Inflammatory macrophage treated with lipopolysaccharide for 1 hour (primary cell): ENCODE data around the gene ERAP2.
"Not testable (repeated sequence)": the region's sequence is repeated elsewhere in the genome, so short reads cannot be mapped to it uniquely, and the experiment has no call there.

Source experiments
- DNase-seq, 2 donors: peaks; one replicate each; pipeline ENCODE4 v3.0.0-alpha.2; 2020 to 2022

Gene ERAP2

DNA sequence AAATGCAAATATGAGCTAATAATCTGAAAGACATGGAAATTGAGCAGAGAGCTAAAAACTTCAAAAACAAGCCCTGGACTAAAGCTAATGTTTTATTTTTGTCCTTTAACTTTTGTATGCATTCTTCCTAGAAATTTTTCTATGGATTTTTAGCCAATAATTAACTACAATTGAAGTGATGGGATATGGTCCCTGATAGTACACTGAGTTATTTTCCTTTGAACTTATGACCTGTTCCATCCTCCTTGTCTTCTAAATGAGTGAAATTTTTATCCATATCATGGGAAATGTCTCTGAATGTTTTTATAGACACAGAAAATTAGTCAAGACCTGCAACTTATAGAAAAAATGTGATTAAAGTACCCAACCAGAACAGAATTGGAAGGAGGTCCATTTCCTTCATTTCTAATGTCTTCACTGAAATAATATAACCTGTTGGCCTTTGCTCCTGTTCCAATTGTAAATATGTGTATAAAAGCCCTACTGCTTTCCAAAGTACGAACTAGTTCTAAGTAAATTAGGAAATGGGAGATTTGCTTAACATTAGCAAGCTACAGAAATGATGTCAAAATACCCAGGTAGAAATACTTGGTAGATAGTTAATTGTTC is 11.3 kb upstream of the ERAP2 start:
- DNase-seq, result no peak

- DNase-seq, result peak; percentile 64 to 65
Measured at GRCh38 chr5:96868603-96869371, 7.5 kb upstream of the ERAP2 start.

- DNase-seq, result no peak
Measured at GRCh38 chr5:96869372-96869641, 7.0 kb upstream of the ERAP2 start.

DNA sequence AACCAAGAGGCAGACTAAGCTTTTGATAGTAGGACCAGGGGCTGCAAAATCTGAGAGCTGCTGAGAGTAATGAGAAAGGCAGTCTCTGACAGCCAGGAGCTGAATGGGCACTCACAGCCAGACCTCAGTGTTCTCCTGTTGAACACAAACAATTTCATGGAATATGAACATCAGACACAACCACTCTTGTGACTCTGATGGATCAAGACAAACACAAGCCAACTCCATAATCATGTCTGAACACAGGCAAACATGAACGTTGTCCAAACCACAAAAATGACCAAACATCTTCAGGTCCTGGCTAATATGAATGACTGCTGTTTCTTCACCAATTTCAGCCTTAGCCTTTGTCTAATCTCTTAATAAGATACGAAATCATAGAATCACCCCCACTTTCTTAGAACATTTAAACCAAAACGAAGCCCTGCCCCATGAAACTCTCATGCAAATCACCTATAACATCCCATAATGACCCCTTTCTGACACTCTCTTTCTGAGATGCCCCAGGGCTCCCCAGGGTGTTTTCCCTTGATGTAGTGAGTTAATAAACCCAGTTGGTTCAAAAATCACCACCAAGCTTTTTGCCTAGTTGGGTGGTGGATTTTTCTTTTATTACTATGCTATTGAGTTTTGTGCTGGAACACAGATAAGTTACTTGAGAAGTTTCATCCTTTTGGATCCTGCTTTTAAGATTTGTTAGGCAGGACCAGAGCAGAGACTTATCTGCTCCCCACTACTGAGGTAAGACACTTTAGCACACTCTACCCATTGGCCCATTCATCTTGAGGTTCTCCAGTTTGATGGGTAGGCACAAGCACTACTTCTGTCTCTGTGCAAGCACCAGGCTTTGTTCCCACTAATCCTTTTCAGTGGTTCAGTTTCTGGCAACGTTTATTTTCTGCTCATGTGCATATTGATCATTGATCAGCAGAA is 5.9 kb upstream of the ERAP2 start:
- DNase-seq, result no peak

DNA sequence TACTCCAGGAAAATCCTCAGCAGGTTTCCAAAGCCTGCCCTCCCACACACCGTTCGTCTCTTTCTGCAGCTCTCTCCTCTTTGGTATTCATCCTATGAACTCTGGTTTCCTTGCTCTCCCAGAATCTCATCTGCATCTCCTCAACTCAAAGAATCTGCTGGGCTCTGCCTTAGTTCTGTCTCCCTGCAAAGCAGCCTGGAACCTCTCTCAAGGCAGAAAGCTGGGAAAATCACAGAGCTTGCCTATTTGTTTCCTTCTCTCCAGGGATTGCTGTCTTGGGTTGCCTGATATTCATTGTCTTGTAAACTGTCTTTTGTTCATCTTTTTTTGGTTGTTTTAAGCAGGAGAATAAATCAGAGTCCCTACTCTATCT is 5.3 kb upstream of the ERAP2 start:
- DNase-seq, result no peak

DNA sequence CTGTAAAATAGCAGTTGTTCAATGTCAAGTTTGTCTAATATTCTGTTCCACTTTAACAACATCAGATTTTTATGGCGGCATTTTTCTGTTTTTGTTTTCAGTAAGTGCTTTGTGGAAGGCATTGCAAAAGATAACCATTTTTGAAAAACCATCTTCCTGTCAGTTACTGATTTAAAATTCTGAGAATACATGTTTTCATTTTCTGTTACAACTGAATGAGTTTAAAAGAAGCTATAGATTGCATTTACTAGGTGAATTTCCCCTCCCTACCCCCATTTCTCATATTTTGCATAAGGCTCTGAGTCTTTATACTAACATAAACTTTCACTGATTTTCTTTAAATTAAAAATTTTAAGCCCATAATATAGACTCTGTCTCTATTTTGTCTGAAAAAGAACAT is 4.6 kb upstream of the ERAP2 start:
- no peak for DNase-seq

DNA sequence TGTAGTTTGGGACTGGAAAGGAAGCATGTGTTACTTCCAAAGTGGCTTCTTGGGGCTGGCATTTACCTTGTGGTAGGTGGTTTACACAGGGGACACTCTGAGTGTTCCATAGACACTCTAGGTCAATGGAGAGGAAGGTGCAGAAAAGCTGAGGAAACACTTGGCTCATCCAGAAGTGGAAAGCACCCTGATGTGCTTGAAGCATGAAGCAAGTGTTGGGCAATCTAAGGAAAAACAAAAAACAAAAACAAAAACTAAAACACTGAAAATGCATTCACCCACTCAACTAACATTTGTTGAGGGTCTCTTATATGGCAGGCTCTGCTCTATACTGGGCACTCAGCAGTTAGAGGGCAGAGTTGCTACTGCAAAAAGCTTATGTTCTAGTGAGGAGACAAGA is 2.9 kb upstream of the ERAP2 start:
- DNase-seq, result peak in 1 of 2 donors; percentile 73

DNA sequence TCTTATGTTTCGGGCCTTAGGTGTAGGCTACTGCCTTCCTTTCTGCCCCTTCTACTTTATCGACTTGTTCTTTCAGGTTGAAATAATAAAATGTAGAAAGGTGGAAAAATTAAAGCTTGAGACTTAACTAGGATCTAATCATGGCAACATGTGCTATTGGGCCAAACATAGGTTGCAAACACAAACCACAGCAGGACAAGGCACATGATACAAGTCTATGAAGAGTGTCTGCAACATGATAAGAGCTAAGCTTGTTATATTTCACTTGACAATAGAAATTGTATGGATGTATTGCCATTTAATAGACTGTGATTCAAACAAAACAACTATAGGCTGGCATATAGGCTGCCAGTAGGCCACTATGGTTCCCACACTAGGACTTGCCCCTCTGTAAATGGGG is 1.7 kb upstream of the ERAP2 start:
- no peak for DNase-seq

GRCh38 chr5:96875791-96876291 is 459 bp upstream of the ERAP2 start:
- DNase-seq, result no peak

DNA sequence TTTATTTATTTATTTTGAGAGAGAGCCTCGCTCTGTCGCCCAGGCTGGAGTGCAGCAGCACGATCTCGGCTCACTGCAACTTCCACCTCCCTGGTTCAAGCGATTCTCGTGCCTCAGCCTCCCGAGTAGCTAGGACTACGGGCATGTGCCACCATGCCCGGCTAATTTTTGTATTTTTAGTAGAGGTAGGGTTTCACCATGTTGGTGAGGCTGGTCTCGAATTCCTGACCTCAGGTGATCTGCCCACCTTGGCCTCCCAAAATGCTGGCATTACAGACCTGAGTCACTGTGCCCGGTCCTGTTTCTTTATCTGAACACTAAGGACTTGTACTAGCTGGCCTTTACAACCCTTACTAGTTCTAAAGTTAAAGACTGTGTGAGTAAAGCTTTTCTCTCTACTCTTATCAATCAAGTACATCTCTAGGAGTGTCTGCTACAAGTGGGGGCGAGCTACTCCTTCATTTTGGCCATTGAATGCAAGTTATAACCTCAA is 723 bp downstream of the ERAP2 start:
- DNase-seq, result not testable (repeated sequence)

- peak; percentile 30 to 36 for DNase-seq
Measured at GRCh38 chr5:96879665-96880064, 3.4 kb downstream of the ERAP2 start.

DNA sequence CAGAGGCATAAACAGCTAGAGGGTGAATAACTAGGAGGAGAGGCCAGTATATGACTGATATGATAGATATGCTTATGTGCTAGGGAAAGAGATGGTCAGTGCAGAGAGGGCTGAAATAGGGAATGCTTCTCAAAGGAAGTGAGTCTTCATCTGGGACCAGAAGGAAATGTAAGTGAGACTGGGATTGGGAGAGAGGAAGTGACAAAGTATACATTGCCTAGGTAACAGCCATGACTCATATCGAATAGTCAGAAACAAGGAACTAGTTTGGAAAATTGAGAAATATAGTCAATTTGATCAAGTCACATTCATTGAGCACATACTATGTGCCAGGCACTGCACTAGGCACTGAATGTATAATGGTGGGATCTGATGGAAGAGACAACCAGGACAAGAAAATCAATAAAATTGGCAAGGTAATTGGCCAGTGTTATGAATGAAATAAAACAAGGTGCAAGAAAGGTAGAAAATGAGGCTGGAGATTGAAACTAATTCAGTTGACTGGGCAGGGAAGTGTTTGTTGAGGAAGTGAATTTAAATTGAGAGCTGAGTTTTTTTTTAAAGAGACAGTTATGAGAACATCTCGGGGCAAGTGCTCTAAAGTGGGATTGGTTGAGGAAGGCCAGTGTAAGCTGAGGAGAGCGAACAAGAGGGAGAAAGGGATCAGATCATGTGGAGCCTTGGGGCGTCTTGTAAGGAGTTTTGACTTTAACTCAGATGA is 4.3 kb downstream of the ERAP2 start:
- peak; percentile 60 to 79 for DNase-seq

DNA sequence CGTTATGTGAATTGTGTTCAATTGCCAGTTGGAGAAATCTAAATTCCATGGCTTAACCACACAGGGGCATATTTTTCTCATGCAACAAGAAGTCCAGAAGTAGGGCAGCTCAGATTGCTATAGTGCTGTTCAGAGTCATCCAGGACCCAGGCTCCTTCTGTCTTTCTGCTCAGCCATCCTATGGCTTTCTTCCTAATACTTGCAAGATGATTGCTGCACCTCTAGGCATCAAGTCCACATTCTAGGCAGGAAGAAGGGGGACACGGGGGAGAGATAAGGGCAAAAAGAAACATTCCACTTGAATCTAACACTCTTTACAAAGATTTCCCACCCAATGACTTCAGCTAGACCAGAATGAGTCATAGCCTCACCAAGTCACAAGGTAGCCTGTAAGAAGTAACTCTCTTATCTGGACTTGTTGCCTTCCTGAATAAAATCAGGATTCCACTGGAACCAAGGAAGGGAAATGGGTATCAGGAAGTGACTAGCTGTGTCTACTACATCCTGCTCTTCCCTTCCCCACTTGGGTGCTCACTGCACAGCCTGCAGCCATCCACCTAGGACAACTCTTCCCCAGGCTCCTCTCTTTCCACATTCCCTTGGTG is 5.3 kb downstream of the ERAP2 start:
- DNase-seq, result peak in 1 of 2 donors; percentile 61

DNA sequence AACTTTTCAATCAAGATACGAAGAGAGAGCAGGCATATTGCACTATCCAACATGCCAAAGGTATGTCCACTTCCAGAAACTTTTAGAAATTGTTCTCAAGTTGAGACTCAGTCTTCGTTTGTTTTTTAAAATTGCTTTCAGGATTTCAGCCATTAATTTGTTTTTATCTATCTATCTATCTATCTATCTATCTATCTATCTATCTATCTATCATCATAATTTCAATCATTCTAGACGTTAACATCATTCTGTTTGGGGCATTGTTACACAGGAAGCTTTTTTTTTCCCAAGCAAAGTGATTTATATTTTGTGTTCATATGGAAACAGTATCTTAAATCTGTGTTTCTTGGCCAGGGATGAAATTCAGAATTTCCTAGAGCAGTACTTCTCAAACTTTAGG is 7.6 kb downstream of the ERAP2 start:
- no peak for DNase-seq

DNA sequence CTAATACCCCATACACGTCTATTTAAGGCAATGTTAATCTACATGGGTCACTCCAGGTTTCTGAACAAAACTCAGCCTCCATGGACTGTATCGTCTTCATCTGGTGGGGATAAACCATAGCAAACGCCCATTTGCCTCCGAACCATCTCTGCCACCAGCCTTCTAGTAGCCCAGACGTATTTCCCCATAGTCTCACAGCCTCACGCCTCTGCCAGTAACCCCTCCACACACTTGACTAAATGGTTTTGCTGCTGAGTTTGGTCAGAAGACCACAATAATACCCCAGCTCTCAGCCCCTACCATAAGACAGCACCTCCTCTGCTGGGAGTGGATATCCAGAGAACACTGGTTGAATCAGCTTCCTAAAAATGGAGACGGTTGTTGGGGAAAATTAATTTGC is 8.7 kb downstream of the ERAP2 start:
- DNase-seq, result no peak

- DNase-seq, result peak; percentile 44 to 60
Measured at GRCh38 chr5:96885518-96886338, 9.4 kb downstream of the ERAP2 start.

DNA sequence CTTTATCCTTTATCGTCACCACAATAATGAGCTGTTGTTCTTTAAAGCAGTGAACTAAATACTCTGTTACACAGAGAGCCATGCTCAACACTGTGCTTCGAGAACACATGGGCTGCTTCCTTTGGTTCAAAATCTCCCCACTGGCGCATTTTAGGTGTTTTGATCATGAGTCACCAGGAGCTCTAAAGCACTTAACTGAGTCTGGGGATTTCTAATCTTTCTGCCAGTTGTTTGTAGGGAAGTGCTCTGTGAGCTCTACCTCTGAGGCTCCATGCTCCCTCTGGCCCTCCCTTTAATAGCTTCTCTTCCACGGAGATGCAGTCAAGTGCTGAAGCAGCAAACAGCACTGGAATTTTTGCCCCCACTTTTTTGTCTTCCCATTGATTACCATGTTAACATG is 17.0 kb downstream of the ERAP2 start:
- DNase-seq, result peak in 1 of 2 donors; percentile 49

- DNase-seq, result peak; percentile 50 to 61
Measured at GRCh38 chr5:96896276-96896675, 20.0 kb downstream of the ERAP2 start.

- DNase-seq, result peak; percentile 74 to 79
Measured at GRCh38 chr5:96896806-96897205, 20.5 kb downstream of the ERAP2 start.

GRCh38 chr5:96901384-96901783 is 25.1 kb downstream of the ERAP2 start:
- DNase-seq, result no peak

- DNase-seq, result no peak
Measured at GRCh38 chr5:96901841-96902240, 25.5 kb downstream of the ERAP2 start.
